ENCODE measurements around the gene VIL1.

VIL1 gene

GRCh38 chr2:218386505-218387368, 32.2 kb upstream of the VIL1 start:
- peak overlapping the region; percentile 61 for H3K9ac ChIP-seq (ENCODE audit: low read length)

GRCh38 chr2:218387369-218388194, 31.3 kb upstream of the VIL1 start:
- Histone ChIP-seq H3K36me3 (ENCODE audit: control insufficient read depth, insufficient read depth, low read length) (no peaks in the 10 kb centered on the region), H3K9me3 (ENCODE audit: control insufficient read depth, low read length) (no peaks in the 10 kb centered on the region), H3K4me1 (ENCODE audit: control insufficient read depth, insufficient read depth, low read length) (peaks cover 10% of the 10 kb centered on the region), H3K4me3 (ENCODE audit: low read length) (peak overlapping the region; percentile 28), H3K9ac (ENCODE audit: low read length) (peak overlapping the region; percentile 61), H3K27me3 (ENCODE audit: control insufficient read depth, insufficient read depth, low read length) (no peaks in the 10 kb centered on the region)

More at GRCh38 chr2:218386505-218387368, 32.2 kb upstream of the VIL1 start:
- Histone ChIP-seq H3K4me3 (ENCODE audit: low read length) (peak overlapping the region; percentile 28), H3K27me3 (ENCODE audit: control insufficient read depth, insufficient read depth, low read length) (peaks cover 6% of the 10 kb centered on the region), H3K36me3 (ENCODE audit: control insufficient read depth, insufficient read depth, low read length) (no peaks in the 10 kb centered on the region), H3K9me3 (ENCODE audit: control insufficient read depth, low read length) (no peaks in the 10 kb centered on the region), H3K4me1 (ENCODE audit: control insufficient read depth, insufficient read depth, low read length) (peaks cover 18% of the 10 kb centered on the region)

GRCh38 chr2:218389333-218390150, 29.4 kb upstream of the VIL1 start:
- H3K4me1 ChIP-seq (ENCODE audit: control insufficient read depth, insufficient read depth, low read length) = peaks cover 20% of the 10 kb centered on the region
- H3K9me3 ChIP-seq (ENCODE audit: control insufficient read depth, low read length) = no peaks in the 10 kb centered on the region
- H3K4me3 ChIP-seq (ENCODE audit: low read length) = no peak overlapping the region
- no peaks in the 10 kb centered on the region for H3K27me3 ChIP-seq (ENCODE audit: control insufficient read depth, insufficient read depth, low read length)
- no peaks in the 10 kb centered on the region for H3K36me3 ChIP-seq (ENCODE audit: control insufficient read depth, insufficient read depth, low read length)
- no peak overlapping the region for H3K9ac ChIP-seq (ENCODE audit: low read length)

- no peaks in the 10 kb centered on the region for H3K36me3 ChIP-seq (ENCODE audit: control insufficient read depth, insufficient read depth, low read length)
- H3K9me3 ChIP-seq (ENCODE audit: control insufficient read depth, low read length) = no peaks in the 10 kb centered on the region
- no peak overlapping the region for H3K4me3 ChIP-seq (ENCODE audit: low read length)
- H3K4me1 ChIP-seq (ENCODE audit: control insufficient read depth, insufficient read depth, low read length) = peaks cover 32% of the 10 kb centered on the region
- no peaks in the 10 kb centered on the region for H3K27me3 ChIP-seq (ENCODE audit: control insufficient read depth, insufficient read depth, low read length)
- H3K9ac ChIP-seq (ENCODE audit: low read length) = no peak overlapping the region
These were observed 27.7 kb upstream of the VIL1 start for GRCh38 chr2:218391202-218391601.

- no peaks in the 10 kb centered on the region for H3K27me3 ChIP-seq (ENCODE audit: control insufficient read depth, insufficient read depth, low read length)
- no peaks in the 10 kb centered on the region for H3K9me3 ChIP-seq (ENCODE audit: control insufficient read depth, low read length)
- H3K4me1 ChIP-seq (ENCODE audit: control insufficient read depth, insufficient read depth, low read length) = peaks cover 36% of the 10 kb centered on the region
- H3K9ac ChIP-seq (ENCODE audit: low read length) = no peak overlapping the region
- H3K4me3 ChIP-seq (ENCODE audit: low read length) = no peak overlapping the region
- no peaks in the 10 kb centered on the region for H3K36me3 ChIP-seq (ENCODE audit: control insufficient read depth, insufficient read depth, low read length)
These were observed 26.5 kb upstream of the VIL1 start for GRCh38 chr2:218392459-218392858.

GRCh38 chr2:218392891-218393462, 25.9 kb upstream of the VIL1 start:
- Histone ChIP-seq H3K9ac (ENCODE audit: low read length) (no peak overlapping the region), H3K36me3 (ENCODE audit: control insufficient read depth, insufficient read depth, low read length) (no peaks in the 10 kb centered on the region), H3K9me3 (ENCODE audit: control insufficient read depth, low read length) (no peaks in the 10 kb centered on the region), H3K4me1 (ENCODE audit: control insufficient read depth, insufficient read depth, low read length) (peaks cover 37% of the 10 kb centered on the region), H3K27me3 (ENCODE audit: control insufficient read depth, insufficient read depth, low read length) (no peaks in the 10 kb centered on the region), H3K4me3 (ENCODE audit: low read length) (no peak overlapping the region)

GRCh38 chr2:218393750-218394290, 25.1 kb upstream of the VIL1 start:
- no peak overlapping the region for H3K4me3 ChIP-seq (ENCODE audit: low read length)
- H3K4me1 ChIP-seq (ENCODE audit: control insufficient read depth, insufficient read depth, low read length) = peaks cover 41% of the 10 kb centered on the region
- no peaks in the 10 kb centered on the region for H3K9me3 ChIP-seq (ENCODE audit: control insufficient read depth, low read length)
- peak overlapping the region; percentile 18 for H3K9ac ChIP-seq (ENCODE audit: low read length)
- no peaks in the 10 kb centered on the region for H3K27me3 ChIP-seq (ENCODE audit: control insufficient read depth, insufficient read depth, low read length)
- no peaks in the 10 kb centered on the region for H3K36me3 ChIP-seq (ENCODE audit: control insufficient read depth, insufficient read depth, low read length)

GRCh38 chr2:218394298-218395089, 24.4 kb upstream of the VIL1 start:
- H3K27me3 ChIP-seq (ENCODE audit: control insufficient read depth, insufficient read depth, low read length) = no peaks in the 10 kb centered on the region

GRCh38 chr2:218395090-218395444, 23.9 kb upstream of the VIL1 start:
- no peaks in the 10 kb centered on the region for H3K27me3 ChIP-seq (ENCODE audit: control insufficient read depth, insufficient read depth, low read length)
- H3K36me3 ChIP-seq (ENCODE audit: control insufficient read depth, insufficient read depth, low read length) = no peaks in the 10 kb centered on the region
- H3K4me1 ChIP-seq (ENCODE audit: control insufficient read depth, insufficient read depth, low read length) = peaks cover 43% of the 10 kb centered on the region
- no peak overlapping the region for H3K4me3 ChIP-seq (ENCODE audit: low read length)
- no peak overlapping the region for H3K9ac ChIP-seq (ENCODE audit: low read length)
- no peaks in the 10 kb centered on the region for H3K9me3 ChIP-seq (ENCODE audit: control insufficient read depth, low read length)

More at GRCh38 chr2:218394298-218395089, 24.4 kb upstream of the VIL1 start:
- H3K9ac ChIP-seq (ENCODE audit: low read length) = peak overlapping the region; percentile 18
- no peaks in the 10 kb centered on the region for H3K36me3 ChIP-seq (ENCODE audit: control insufficient read depth, insufficient read depth, low read length)
- H3K4me1 ChIP-seq (ENCODE audit: control insufficient read depth, insufficient read depth, low read length) = peaks cover 43% of the 10 kb centered on the region
- H3K9me3 ChIP-seq (ENCODE audit: control insufficient read depth, low read length) = no peaks in the 10 kb centered on the region
- H3K4me3 ChIP-seq (ENCODE audit: low read length) = no peak overlapping the region

- Histone ChIP-seq H3K4me3 (ENCODE audit: low read length) (no peak overlapping the region), H3K36me3 (ENCODE audit: control insufficient read depth, insufficient read depth, low read length) (no peaks in the 10 kb centered on the region), H3K4me1 (ENCODE audit: control insufficient read depth, insufficient read depth, low read length) (peaks cover 43% of the 10 kb centered on the region), H3K9me3 (ENCODE audit: control insufficient read depth, low read length) (no peaks in the 10 kb centered on the region), H3K9ac (ENCODE audit: low read length) (peak overlapping the region; percentile 62), H3K27me3 (ENCODE audit: control insufficient read depth, insufficient read depth, low read length) (no peaks in the 10 kb centered on the region)
These were observed 23.5 kb upstream of the VIL1 start for GRCh38 chr2:218395456-218395825.

Measured in mucosa of stomach (tissue), 1 donor.